Neural progenitor cell (in vitro differentiated cells): ENCODE data around the gene ZCCHC8. TPM values are rescaled to one million over a fixed set of nuclear protein-coding genes. Genes with fewer than 3 reads are reported as not detected.

ENCODE experiments used
- DNase-seq: peaks from one replicate; pipeline ENCODE4 v3.0.0-alpha.2; 2016; ENCODE audit warnings: low spot score
- H2AFZ ChIP-seq: fragments of 200-600 bp; sonication (generic); replicated peaks from 2 replicates; pipeline ENCODE4 v1.6.1; 2016; ENCODE audit warnings: antibody characterized with exemption
- H3F3A ChIP-seq: fragments of 200-600 bp; sonication (generic); 2 replicates; pipeline ENCODE4 v1.6.1; 2016; ENCODE audit warnings: antibody characterized with exemption, low read depth
- H3K27ac ChIP-seq: fragments of 200-600 bp; sonication (generic); 2 replicates; pipeline ENCODE4 v1.5.1; 2016; ENCODE audit warnings: mild to moderate bottlenecking
- H3K27me3 ChIP-seq: fragments of 200-600 bp; sonication (generic); 2 replicates; pipeline ENCODE4 v1.6.1; 2016; ENCODE audit warnings: mild to moderate bottlenecking, moderate library complexity
- H3K36me3 ChIP-seq: fragments of 200-600 bp; sonication (generic); 2 replicates; pipeline ENCODE4 v1.5.1; 2016
- H3K4me1 ChIP-seq: fragments of 200-600 bp; sonication (generic); 2 replicates; pipeline ENCODE4 v1.6.1; 2016; ENCODE audit warnings: mixed run types
- H3K4me2 ChIP-seq: fragments of 200-600 bp; sonication (generic); 2 replicates; pipeline ENCODE4 v1.6.1; 2016
- H3K4me3 ChIP-seq: fragments of 200-600 bp; sonication (generic); 2 replicates; pipeline ENCODE4 v1.5.1; 2016
- H3K79me2 ChIP-seq: fragments of 200-600 bp; sonication (generic); 2 replicates; pipeline ENCODE4 v1.6.1; 2016; ENCODE audit warnings: low read depth
- H3K9ac ChIP-seq: fragments of 200-600 bp; sonication (generic); 2 replicates; pipeline ENCODE4 v1.6.1; 2016
- H3K9me3 ChIP-seq: fragments of 200-600 bp; sonication (generic); 2 replicates; pipeline ENCODE4 v1.5.1; 2016; ENCODE audit warnings: low read depth
- H4K20me1 ChIP-seq: fragments of 200-600 bp; sonication (generic); 2 replicates; pipeline ENCODE4 v1.6.1; 2016; ENCODE audit warnings: low read depth
- H3K27ac Mint-ChIP-seq: 3 replicates; pipeline ENCODE4 v1.8.0; 2021; ENCODE audit warnings: mixed read lengths
- H3K27me3 Mint-ChIP-seq: 2 replicates; pipeline ENCODE4 v1.8.0; 2022; ENCODE audit warnings: low read depth, mild to moderate bottlenecking, inconsistent platforms, moderate library complexity, mixed read lengths; ENCODE audit not compliant: insufficient read depth
- H3K36me3 Mint-ChIP-seq: 3 replicates; pipeline ENCODE4 v1.8.0; 2021; ENCODE audit warnings: mixed read lengths
- H3K4me1 Mint-ChIP-seq: 3 replicates; pipeline ENCODE4 v1.8.0; 2021; ENCODE audit warnings: mixed read lengths
- H3K4me3 Mint-ChIP-seq: 3 replicates; pipeline ENCODE4 v1.8.0; 2021; ENCODE audit warnings: mild to moderate bottlenecking, moderate library complexity, mixed read lengths
- H3K9me3 Mint-ChIP-seq: 3 replicates; pipeline ENCODE4 v1.8.0; 2020; ENCODE audit warnings: mixed read lengths
- CTCF ChIP-seq: fragments of 200-600 bp; sonication (generic); IDR thresholded peaks from 2 replicates; pipeline ENCODE4 v1.5.1; 2017; ENCODE audit warnings: antibody characterized with exemption, mild to moderate bottlenecking
- EZH2 ChIP-seq: fragments of 200-600 bp; sonication (generic); IDR thresholded peaks from 2 replicates; pipeline ENCODE4 v1.6.1; 2017; ENCODE audit warnings: antibody characterized with exemption, mild to moderate bottlenecking, moderate library complexity
- EZH2phosphoT487 ChIP-seq: fragments of 200-600 bp; sonication (generic); IDR thresholded peaks from 2 replicates; pipeline ENCODE4 v1.6.1; 2017; ENCODE audit warnings: antibody characterized with exemption
- total RNA-seq: library from RNA; depleted of rRNA; stranded (reverse); fragments of >200 nt; gene quantifications from 2 replicates; pipeline ENCODE4 v1.2.3, GENCODE V29; 2015; ENCODE audit warnings: low replicate concordance

The ZCCHC8 gene
- total RNA-seq, 1 donor from 2014 or later, result 49.1 TPM

GRCh38 chr12:122454739-122455138, 46.0 kb downstream of the ZCCHC8 start:
- peaks cover 3% of the 10 kb centered on the region for H3F3A ChIP-seq
- Mint-ChIP-seq H3K36me3 (no peaks in the 10 kb centered on the region), H3K27me3 (no peaks in the 10 kb centered on the region), H3K4me1 (peaks cover 15% of the 10 kb centered on the region), H3K9me3 (no peaks in the 10 kb centered on the region), H3K4me3 (no peak overlapping the region), H3K27ac (no peak overlapping the region)
- peaks cover 6% of the 10 kb centered on the region for H3K4me1 ChIP-seq
- H3K4me2 ChIP-seq, result no peak overlapping the region
- H3K27me3 ChIP-seq, result no peaks in the 10 kb centered on the region
- H3K36me3 ChIP-seq, result no peaks in the 10 kb centered on the region
- TF ChIP-seq EZH2 (no peak), CTCF (no peak), EZH2phosphoT487 (no peak)
- H2AFZ ChIP-seq, result no peak overlapping the region
- H3K9ac ChIP-seq, result no peak overlapping the region
- peak overlapping the region; percentile 37 for H3K27ac ChIP-seq
- no peak overlapping the region for H3K4me3 ChIP-seq
- H3K9me3 ChIP-seq, result no peaks in the 10 kb centered on the region
- H3K79me2 ChIP-seq, result no peaks in the 10 kb centered on the region
- H4K20me1 ChIP-seq, result no peaks in the 10 kb centered on the region
- DNase-seq, result peak; percentile 49

DNA sequence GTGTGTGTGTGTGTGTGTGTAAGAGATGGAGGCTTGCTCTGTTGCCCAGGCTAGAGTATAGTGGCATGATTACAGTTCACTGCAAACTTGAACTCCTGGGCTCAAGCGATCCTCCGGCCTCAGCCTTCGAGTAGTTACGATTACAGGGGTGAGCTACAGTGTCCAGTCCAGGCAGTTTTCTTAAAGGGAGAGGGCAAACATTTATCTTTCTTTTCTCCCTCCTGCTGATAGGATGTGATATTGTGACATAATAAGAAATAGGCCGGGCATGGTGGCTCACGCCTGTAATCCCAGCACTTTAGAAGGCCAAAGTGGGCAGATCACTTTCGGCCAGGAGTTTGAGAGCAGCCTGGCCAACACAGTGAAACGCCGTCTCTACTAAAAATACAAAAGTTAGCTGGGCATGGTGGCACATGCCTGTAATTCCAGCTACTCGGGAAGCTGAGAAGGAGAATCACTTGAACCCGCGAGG, 46.4 kb downstream of the ZCCHC8 start:
- H3F3A ChIP-seq, result peaks cover 3% of the 10 kb centered on the region
- H3K27ac Mint-ChIP-seq, result no peak overlapping the region
- no peak overlapping the region for H3K9ac ChIP-seq
- TF ChIP-seq EZH2phosphoT487 (no peak), EZH2 (no peak), CTCF (no peak)
- H3K27me3 ChIP-seq, result no peaks in the 10 kb centered on the region
- no peak overlapping the region for H3K4me3 Mint-ChIP-seq
- no peaks in the 10 kb centered on the region for H3K36me3 ChIP-seq
- H3K27ac ChIP-seq, result peak overlapping the region; percentile 37
- H3K27me3 Mint-ChIP-seq, result no peaks in the 10 kb centered on the region
- no peak overlapping the region for H3K4me2 ChIP-seq
- H3K9me3 ChIP-seq, result no peaks in the 10 kb centered on the region
- no peak overlapping the region for H2AFZ ChIP-seq
- H4K20me1 ChIP-seq, result no peaks in the 10 kb centered on the region
- no peak for DNase-seq
- H3K36me3 Mint-ChIP-seq, result no peaks in the 10 kb centered on the region
- H3K4me1 ChIP-seq, result peaks cover 6% of the 10 kb centered on the region
- no peak overlapping the region for H3K4me3 ChIP-seq
- H3K4me1 Mint-ChIP-seq, result peaks cover 15% of the 10 kb centered on the region
- no peaks in the 10 kb centered on the region for H3K9me3 Mint-ChIP-seq
- no peaks in the 10 kb centered on the region for H3K79me2 ChIP-seq

GRCh38 chr12:122452701-122453285, 47.9 kb downstream of the ZCCHC8 start:
- H3K4me3 ChIP-seq, result no peak overlapping the region
- H3K9me3 ChIP-seq, result no peaks in the 10 kb centered on the region
- Mint-ChIP-seq H3K9me3 (no peaks in the 10 kb centered on the region), H3K27ac (peak overlapping the region; percentile 39), H3K4me1 (peaks cover 15% of the 10 kb centered on the region), H3K4me3 (no peak overlapping the region), H3K36me3 (no peaks in the 10 kb centered on the region), H3K27me3 (no peaks in the 10 kb centered on the region)
- peaks cover 6% of the 10 kb centered on the region for H3K4me1 ChIP-seq
- TF ChIP-seq EZH2, result no peak
- TF ChIP-seq CTCF, result no peak
- TF ChIP-seq EZH2phosphoT487, result no peak
- H3K27me3 ChIP-seq, result no peaks in the 10 kb centered on the region
- H3F3A ChIP-seq, result peaks cover 3% of the 10 kb centered on the region
- no peaks in the 10 kb centered on the region for H3K79me2 ChIP-seq
- no peak overlapping the region for H3K4me2 ChIP-seq
- H2AFZ ChIP-seq, result peak overlapping the region; percentile 96
- DNase-seq, result no peak
- no peaks in the 10 kb centered on the region for H3K36me3 ChIP-seq
- H3K9ac ChIP-seq, result no peak overlapping the region
- H3K27ac ChIP-seq, result no peak overlapping the region
- no peaks in the 10 kb centered on the region for H4K20me1 ChIP-seq
